Measurements from ENCODE around the gene ANKRD44.

Gene ANKRD44

DNA sequence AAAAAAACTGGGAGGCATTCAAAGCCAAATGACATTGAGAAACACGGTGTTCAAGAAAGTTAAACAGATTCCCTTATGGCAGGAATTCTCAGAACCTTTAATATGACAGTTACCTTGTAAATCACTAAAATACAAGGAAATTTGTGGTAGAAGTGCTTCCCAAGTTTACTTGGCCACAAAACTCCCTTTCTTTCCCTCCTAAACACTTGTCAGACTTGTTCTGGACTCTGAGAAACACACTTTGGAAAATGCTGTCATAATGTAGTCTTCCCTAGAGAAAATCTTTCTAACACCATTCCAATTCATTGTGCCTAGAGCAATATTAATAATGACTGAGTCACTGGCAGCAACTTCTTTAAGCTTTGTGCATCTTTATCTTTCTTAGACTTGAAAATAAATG is 140.4 kb downstream of the ANKRD44 start:
- in situ Hi-C loops (cut with MboI; ENCODE audit: low pct_unique_long_range_greater_than_20kb, low sequenced_read_pairs) = no loop called here
- no peak for DNase-seq

DNA sequence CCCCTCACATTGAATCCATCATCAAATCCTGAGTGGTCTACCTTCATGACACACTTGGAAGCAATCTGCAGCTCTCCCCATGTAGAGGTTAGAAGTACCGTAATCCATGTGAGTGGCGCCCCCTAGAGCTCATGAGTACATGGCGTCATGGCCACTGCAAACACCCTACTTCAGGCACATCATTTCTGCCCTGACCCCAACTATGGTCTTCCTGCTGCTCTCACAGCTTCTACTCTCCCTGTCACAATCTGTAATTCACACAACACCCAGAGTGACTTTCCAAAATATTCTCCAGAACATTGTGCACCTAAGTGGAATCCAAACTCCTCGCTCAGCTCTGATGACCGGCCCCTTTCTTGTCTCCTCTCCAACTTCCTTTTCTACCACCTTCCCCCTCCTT is 141.9 kb downstream of the ANKRD44 start:
- in situ Hi-C loops (cut with MboI; ENCODE audit: low pct_unique_long_range_greater_than_20kb, low sequenced_read_pairs) = no loop called here
- peak; percentile 82 for DNase-seq

DNA sequence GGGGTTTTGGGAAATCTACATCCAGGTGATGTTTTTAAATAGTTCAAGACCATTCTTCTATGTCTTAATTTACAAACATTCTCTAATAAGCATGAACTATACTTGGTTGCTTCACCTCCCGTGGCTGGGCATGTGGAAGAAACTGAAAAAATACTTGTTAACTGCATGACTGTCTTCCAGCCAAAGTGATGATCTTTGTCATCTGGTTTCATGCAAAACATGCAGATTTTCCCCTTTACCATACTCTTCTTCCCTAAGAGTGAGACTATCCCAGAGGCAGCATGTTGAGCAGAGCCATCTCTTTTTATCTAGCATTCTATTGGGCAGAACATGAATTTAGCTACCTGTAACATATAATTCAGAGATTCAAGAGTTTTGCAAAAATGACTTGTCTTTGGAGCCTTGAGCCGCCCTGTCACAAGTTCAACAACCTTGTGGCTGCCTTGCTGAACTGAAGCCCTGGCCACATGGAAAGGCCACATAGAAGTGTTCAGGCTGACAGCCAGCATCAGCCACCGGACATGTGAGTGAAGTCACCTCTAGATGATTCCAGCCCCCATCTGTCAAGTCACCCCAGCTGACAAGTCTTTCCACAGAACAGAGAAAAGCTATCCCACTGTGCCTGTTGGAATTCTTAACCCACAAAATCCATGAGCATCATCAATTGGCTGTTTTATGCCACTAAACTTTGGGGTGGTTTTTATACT is 142.8 kb downstream of the ANKRD44 start:
- no peak for DNase-seq
- in situ Hi-C loops (cut with MboI; ENCODE audit: low pct_unique_long_range_greater_than_20kb, low sequenced_read_pairs) = no loop called here

DNA sequence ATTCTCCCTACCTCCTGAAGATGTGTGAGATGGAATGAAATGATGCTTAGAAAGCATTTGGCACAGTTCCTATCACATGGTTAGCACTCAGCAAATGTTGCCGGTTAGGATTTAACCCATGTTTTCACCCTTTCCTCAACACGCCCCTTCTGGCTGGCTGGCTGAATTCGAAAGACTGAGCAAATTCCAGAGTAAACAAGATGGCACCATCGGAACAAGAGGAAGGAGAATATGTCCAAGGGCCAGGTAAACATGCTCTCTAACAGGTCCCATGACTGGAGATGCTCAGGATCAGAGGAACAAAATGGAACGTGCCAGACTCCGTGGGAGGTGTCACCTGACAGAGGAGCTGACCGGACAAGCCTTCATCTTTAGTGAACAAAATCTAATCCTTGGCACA is 145.6 kb downstream of the ANKRD44 start:
- DNase-seq = no peak
- in situ Hi-C loops (cut with MboI; ENCODE audit: low pct_unique_long_range_greater_than_20kb, low sequenced_read_pairs) = no loop called here

DNA sequence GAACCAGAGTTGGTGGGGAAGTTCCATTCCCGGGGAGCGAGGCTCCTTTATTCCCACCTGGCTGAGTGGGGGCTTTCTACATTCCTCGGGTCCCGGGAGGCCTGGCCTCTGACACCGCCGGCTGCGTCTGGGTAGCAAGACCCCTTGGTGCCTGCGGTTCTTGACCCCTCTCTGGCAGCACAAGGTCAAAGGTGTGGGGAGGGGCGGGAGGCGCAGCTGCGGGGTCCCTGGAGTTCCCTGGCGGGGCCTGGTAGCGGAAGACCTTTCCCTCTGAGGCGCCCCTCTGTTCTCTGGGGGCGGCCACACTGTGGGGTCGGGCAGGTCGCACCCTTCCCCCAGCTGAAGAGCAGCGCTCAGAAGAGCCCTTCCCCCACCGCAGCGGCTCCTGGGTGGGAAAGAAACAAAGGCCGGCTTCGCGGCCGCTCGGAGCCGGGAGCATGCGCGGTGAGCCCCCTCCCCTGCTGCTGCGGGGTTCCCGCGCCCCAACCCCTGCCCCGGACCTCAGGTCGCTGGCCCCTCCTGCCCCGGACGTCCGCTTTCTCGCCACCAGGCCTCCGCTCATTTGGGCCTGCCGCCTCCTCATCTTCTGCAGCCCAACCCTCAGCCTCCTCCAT is 146.3 kb downstream of the ANKRD44 start:
- no peak for DNase-seq
- in situ Hi-C loops (cut with MboI; ENCODE audit: low pct_unique_long_range_greater_than_20kb, low sequenced_read_pairs) = no loop called here

DNA sequence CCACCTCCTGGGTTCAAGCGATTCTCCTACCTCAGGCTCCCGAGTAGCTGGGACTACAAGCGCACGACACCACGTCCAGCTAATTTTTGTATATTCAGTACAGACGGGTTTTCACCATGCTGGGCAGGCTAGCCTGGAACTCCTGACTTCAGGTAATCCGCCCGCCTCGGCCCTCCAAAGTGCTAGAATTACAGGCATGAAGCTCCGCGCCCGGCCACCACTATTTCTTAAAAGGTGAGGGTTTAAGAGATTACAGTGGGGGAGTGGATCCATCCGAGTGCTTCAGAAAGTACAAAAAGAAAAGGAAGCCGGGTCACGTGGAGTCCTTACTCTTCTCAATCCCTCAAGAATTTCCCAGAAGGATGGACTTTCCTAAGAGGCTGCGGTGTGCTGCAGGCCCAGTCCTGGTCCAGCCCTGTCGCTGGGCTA is 146.9 kb downstream of the ANKRD44 start:
- in situ Hi-C loops (cut with MboI; ENCODE audit: low pct_unique_long_range_greater_than_20kb, low sequenced_read_pairs) = no loop called here

DNA sequence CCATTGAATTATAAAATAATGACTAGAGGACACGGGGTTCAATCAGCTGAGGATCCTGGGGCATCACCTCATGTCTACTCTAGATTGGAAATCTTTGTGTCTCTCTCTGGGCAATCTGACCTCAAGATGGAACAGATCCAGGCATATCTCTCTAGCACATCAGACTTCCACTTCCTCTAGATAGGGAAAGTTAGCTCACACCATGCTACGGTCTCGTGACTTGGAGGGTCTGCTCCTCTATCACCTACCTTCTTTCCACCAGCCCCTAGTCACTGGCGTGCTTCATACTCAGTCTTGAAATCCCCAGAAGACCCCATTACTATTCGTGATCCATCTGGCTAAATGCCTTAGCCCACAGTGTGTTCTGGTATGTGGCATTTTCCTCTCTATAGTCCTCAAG is 148.8 kb downstream of the ANKRD44 start:
- peak; percentile 68 for DNase-seq
- in situ Hi-C loops (cut with MboI; ENCODE audit: low pct_unique_long_range_greater_than_20kb, low sequenced_read_pairs) = no loop called here

More for the DNA sequence above, 146.9 kb downstream of the ANKRD44 start:
- DNase-seq = no peak

DNA sequence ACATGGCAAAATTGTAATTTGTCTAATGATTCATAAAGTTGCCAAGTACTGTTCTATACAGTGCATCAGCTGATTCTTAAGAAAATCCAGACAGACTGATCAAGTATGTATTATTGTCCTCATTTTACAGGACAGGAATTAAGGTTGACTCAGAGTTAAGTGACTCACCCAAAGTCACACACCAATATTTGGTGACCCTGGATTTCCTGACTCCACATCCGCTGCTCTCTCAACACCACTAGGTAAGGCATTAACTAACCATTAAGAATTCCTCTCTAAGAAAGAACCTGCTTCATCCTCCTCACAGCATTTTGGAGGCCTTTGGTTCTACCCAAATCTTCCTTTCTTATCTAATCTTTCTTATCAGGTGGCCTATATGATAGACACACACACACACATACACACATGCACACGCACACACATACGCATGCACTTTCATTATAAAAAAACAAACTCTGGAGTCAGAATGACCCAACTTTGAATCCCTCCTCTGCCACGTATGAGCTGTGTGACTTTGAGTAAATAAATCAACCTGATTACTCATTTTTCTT is 150.8 kb downstream of the ANKRD44 start:
- in situ Hi-C loops (cut with MboI; ENCODE audit: low pct_unique_long_range_greater_than_20kb, low sequenced_read_pairs) = no loop called here
- no peak for DNase-seq

DNA sequence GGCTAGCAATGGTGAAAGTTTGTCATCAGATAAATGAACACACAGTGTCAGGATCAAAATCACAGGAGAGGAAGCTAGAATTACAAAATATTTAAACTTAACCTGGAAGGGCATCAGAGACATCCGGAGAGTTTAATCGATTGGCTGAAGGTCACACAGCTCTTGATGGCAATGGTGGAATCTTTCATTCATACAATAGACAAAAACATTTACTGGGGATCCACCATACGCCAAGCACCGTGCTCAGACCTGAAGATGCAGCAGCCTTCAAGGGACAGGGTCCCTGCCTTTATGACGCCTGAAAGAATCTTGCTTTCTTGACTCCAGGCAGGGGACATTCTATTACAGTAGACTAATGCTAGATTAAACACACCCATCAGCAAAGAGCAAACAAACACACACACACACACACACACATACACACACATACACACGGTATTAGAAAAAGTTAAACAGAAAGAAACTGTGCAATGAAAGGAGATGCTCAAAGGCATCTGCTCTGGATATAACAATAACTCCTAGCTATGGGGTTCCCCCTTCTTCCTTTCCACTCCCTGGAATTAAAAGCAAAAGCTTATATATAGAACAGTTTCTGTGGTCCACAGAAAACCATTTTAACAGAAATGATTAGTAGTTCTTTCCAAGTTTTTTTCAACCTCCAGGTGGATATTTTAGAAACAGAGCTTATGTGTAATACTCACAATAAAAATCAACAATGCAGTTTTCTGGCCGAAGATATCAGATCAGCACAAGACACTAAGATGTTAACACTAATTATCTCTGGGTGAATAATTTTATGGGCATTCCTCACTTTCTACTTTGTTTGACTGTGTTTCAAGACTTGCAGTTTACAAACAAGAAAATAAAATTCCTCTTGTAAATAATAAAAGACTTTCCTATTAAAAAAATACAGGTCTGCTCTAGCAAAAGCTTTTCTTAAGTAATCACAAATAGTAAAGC is 151.7 kb downstream of the ANKRD44 start:
- DNase-seq = no peak
- in situ Hi-C loops (cut with MboI; ENCODE audit: low pct_unique_long_range_greater_than_20kb, low sequenced_read_pairs) = no loop called here

DNA sequence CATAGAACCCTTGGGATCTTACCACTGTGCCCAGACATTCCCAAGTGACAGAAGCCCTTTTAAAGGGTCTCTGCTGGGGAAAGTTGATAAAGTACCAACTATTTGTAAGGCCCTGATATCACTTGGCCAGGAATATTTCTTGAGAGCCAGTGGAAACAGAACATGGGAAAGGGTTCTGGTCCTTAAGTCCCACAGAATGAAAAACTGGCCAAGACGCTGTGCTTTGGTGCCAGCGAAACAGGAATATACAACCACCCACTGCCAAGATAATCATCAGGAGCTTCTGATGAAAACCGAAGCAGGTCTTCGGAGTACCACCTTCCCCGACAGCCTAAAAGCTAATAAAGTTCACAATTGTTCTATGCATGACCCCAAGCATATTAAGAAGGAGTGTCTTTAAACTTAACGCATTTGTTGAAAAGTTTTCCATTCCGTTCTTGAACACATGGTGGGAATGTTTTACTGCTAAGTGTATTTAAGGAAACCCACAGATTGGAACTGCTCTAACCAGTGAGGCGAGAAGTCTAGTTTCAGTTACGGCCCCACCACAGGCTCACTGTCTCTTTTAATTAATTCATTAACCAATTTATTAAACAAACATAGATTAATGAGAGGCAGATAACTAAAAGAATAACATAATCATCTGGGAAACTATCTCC is 152.6 kb downstream of the ANKRD44 start:
- no peak for DNase-seq
- in situ Hi-C loops (cut with MboI; ENCODE audit: low pct_unique_long_range_greater_than_20kb, low sequenced_read_pairs) = no loop called here

DNA sequence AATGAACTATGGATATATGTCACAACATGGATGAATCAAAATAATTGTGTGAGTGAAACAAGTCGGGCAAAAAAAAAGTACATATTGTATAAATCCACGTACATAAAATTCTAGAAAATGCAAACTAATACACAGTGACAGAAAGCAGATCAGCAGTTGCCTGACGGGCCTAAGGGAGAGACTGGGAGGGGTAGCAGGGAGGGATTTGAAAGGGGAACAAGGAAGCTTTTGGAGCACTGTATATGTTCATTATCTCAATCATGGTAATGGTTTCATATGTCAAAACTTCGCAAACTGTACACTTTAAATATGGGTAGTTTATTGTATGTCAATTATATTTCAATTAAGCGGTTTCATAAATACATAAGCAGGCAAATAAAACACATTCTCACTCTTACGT is 153.8 kb downstream of the ANKRD44 start:
- DNase-seq = no peak

DNA sequence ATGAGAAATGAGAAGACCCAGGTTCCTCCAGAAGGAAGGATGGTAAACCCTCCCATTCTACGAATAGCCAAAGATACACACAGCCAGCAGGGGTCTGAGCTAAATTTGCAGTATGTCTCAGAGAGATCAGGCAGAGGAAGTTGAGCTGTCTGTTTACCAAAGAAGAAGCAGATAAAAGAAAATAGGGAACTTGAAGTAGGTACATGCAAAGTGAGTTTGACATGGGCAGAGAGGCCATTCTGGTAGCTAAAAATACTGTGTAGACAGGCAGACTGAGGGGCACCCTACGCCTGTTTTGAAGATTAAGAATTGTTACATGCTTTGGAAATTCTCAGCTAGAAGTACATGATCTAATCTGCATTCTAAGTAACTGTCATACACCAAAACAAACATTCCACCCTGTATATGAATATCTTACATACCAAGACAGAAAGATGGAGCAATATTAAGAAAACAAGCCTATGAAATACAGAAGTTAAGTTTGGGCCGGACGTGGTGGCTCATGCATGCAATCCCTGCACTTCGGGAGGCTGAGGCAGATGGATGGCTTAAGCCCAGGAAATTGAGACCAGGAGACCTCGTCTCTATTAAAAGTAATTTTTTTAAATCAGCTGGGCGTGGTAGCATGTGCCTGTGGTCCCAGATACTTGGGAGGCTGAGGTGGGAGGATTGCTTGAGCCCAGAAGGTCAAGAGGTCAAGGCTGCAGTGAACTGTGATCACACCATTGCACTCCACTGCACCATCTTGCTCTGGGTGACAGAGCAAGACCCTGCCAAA is 157.9 kb downstream of the ANKRD44 start:
- in situ Hi-C loops (cut with MboI; ENCODE audit: low pct_unique_long_range_greater_than_20kb, low sequenced_read_pairs) = no loop called here
- DNase-seq = peak; percentile 97

More for the DNA sequence above, 153.8 kb downstream of the ANKRD44 start:
- in situ Hi-C loops (cut with MboI; ENCODE audit: low pct_unique_long_range_greater_than_20kb, low sequenced_read_pairs) = no loop called here

DNA sequence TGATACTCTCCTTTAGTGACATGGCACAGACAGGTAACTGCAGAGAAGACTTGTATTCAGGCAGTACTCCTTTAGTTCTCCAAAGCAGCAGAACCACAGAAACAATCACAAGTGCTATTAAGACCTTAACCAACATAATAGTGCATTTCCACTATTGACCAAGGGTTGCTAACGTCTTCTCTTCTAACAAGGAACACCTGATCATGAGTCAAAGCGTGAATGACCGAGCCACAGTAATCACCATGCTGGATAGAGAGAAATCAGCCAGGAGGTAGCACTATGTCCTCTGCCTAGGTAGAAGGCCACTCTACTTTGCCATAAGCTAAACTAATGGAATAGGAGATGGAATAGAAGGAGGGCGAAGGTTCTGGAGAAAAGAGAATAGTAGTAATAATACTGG is 161.0 kb downstream of the ANKRD44 start:
- no peak for DNase-seq
- in situ Hi-C loops (cut with MboI; ENCODE audit: low pct_unique_long_range_greater_than_20kb, low sequenced_read_pairs) = no loop called here

DNA sequence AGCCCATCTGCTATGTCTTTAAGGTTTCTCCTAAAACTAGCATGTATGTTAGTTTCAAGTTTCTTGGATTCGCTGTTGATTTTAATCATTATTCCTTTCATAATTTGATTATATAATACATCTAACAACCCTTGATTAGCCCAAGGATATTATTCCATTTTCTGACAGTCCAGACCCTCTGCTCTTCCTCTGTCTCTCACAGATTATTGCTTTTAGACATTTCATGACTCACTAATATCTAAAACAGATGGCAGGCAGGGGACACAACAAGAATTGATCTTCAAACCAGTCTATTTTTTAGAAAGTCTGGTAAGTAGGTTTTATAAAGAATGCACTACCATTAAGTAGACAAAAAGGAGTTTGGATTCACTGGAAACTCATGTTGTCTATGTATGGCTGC is 162.2 kb downstream of the ANKRD44 start:
- in situ Hi-C loops (cut with MboI; ENCODE audit: low pct_unique_long_range_greater_than_20kb, low sequenced_read_pairs) = no loop called here
- DNase-seq = no peak

DNA sequence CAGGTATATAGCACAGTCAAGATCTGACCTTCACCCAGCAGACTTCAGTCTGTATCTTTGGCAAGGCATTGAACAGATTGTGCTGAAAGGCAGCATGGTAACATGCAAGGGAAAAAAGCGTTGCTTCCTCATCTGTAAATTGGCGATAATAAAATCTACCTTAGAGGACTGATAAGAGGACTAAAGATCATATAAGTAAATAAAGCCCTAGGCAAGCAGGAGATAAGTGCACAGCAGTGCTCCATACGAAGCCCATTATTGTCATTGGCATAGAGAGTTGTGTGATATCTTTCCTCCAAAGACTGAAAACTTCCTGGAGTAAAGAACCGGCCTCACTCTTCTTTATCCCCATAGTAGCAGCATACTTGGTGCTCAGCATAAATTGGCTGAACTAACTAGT is 162.6 kb downstream of the ANKRD44 start:
- in situ Hi-C loops (cut with MboI; ENCODE audit: low pct_unique_long_range_greater_than_20kb, low sequenced_read_pairs) = no loop called here
- DNase-seq = no peak

DNA sequence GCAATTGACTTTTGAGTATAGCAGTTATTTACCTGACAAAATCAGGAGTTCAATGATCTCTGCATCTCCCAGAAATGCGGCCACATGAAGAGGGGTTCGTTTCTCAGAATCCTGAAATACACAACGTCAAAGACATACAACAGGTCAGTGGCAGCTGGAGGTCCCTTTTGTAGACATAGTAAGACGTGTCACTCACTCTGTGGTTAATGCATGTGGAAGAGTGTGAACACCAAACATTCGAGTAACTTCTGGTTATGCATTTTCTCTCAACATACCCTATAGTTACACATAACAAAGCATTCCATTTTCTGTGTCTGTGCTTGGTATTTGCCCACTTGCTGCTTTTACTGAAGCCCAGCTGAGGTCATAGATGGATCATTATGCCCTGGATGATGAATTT is 163.6 kb downstream of the ANKRD44 start:
- in situ Hi-C loops (cut with MboI; ENCODE audit: low pct_unique_long_range_greater_than_20kb, low sequenced_read_pairs) = no loop called here
- DNase-seq = no peak

DNA sequence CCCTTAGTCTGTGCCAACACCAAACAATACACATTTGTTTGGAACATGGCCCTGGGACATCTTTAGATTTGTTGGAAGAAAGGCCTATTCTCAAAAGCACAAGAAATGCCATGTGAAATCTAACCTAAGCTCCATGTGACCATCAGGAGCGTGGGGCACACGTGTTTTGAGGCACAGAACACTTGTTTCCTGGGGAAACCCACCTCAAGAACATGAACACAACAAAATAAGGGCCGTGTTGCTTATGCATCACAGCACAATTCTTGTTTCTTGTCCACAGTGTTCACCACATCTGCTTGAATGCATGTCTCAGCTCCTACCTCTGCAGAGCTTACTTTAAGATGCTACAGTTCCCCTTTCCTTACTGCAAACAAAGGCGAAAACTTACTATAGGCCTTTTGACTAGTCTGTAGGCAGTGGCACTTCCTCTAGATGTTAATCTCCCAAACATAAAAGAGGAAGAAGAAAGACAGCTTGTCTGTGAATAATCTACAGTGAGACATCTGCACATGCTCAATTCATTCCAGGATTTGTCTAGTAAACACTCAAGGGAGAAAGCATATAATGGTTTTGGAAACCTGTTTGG is 165.0 kb downstream of the ANKRD44 start:
- peak; percentile 95 for DNase-seq
- in situ Hi-C loops (cut with MboI; ENCODE audit: low pct_unique_long_range_greater_than_20kb, low sequenced_read_pairs) = no loop called here

DNA sequence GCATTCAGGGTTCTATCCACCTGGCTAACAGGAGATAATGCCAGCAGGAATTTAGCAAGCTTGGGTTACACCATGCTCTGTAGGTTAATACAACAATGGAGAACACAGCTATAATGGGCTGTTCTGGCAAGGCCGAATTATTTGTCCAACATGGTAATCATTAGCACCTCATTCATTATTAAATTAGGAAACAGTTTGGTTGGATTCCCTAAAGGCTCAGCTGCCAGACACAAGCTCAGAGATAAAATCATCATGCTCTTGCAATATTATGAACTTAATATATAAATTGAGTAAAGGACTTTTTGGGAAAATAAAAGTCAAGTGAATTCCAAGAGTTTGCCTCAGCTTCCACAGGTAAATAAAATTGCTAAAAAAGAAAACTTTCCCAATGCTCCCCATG is 166.4 kb downstream of the ANKRD44 start:
- in situ Hi-C loops (cut with MboI; ENCODE audit: low pct_unique_long_range_greater_than_20kb, low sequenced_read_pairs) = no loop called here

More for the DNA sequence above, 166.4 kb downstream of the ANKRD44 start:
- DNase-seq = no peak

Data from KBM-7 (cell line).